LNCAP (cell line): ENCODE data around the gene ARHGEF11.

Experiments used
- TF ChIP-seq, protein P1 (sequence below): fragments of 450-650 bp; IDR thresholded peaks from 2 replicates; pipeline ENCODE4 v1.5.1; 2017; ENCODE audit warnings: mild to moderate bottlenecking

Gene ARHGEF11, protein sequence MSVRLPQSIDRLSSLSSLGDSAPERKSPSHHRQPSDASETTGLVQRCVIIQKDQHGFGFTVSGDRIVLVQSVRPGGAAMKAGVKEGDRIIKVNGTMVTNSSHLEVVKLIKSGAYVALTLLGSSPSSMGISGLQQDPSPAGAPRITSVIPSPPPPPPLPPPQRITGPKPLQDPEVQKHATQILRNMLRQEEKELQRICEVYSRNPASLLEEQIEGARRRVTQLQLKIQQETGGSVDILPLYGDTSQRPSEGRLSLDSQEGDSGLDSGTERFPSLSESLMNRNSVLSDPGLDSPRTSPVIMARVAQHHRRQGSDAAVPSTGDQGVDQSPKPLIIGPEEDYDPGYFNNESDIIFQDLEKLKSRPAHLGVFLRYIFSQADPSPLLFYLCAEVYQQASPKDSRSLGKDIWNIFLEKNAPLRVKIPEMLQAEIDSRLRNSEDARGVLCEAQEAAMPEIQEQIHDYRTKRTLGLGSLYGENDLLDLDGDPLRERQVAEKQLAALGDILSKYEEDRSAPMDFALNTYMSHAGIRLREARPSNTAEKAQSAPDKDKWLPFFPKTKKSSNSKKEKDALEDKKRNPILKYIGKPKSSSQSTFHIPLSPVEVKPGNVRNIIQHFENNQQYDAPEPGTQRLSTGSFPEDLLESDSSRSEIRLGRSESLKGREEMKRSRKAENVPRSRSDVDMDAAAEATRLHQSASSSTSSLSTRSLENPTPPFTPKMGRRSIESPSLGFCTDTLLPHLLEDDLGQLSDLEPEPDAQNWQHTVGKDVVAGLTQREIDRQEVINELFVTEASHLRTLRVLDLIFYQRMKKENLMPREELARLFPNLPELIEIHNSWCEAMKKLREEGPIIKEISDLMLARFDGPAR (N-terminal part only)

DNA sequence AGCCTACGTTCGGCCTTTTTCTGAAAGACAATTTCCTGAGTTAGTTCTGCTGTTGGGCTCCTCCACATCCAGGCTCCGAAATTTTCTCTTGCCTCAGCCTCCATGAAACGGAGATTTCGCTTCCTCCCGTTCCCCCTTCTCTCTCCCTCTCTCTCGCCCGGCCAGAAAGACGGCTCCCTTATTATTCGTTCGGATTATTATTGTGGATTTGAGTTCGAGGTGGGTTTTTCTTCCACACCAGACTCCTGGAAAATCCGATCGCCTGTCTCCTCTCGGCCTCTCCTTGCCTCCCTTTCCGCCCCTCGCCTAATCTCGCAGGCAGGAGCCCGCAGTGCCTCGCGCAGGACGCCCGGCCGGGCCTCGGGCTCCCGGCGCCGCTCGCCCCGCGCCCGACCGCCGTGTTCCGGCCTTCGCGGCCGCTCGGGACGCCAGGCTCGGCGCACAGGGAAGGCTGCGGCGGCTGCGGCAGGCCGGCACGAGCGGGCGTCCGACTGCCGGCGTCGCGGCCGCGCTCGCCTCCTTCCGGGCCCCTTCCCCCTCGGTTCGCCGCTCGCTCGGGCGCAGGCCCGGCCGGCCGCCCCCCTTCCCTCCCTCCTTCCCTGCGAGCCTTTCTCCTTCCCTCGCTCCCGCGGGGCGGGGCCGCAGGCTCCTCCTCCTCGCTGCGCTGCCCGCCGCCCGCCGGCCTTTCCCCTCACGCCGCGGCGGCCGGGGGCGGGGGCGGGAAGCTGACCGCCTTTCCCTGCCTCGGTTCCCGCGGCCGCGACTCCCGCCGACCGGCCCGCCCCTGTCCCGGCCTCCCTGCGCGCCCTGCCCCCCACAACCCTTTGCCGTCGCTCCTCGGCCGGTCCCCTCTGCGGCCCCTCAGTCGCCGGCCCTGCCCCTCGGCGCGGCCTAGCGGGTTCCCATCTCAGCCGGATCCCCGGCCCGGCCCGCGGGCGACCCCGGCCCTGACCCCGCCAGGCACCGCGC, at the start of gene ARHGEF11:
Gene ARHGEF11 (minus strand): TSS at position 493 of the 969 bp plus-strand sequence. CDS start 1,412 bp downstream, outside the sequence.
- TF ChIP-seq, protein P1, sequence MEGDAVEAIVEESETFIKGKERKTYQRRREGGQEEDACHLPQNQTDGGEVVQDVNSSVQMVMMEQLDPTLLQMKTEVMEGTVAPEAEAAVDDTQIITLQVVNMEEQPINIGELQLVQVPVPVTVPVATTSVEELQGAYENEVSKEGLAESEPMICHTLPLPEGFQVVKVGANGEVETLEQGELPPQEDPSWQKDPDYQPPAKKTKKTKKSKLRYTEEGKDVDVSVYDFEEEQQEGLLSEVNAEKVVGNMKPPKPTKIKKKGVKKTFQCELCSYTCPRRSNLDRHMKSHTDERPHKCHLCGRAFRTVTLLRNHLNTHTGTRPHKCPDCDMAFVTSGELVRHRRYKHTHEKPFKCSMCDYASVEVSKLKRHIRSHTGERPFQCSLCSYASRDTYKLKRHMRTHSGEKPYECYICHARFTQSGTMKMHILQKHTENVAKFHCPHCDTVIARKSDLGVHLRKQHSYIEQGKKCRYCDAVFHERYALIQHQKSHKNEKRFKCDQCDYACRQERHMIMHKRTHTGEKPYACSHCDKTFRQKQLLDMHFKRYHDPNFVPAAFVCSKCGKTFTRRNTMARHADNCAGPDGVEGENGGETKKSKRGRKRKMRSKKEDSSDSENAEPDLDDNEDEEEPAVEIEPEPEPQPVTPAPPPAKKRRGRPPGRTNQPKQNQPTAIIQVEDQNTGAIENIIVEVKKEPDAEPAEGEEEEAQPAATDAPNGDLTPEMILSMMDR = no peak

DNA sequence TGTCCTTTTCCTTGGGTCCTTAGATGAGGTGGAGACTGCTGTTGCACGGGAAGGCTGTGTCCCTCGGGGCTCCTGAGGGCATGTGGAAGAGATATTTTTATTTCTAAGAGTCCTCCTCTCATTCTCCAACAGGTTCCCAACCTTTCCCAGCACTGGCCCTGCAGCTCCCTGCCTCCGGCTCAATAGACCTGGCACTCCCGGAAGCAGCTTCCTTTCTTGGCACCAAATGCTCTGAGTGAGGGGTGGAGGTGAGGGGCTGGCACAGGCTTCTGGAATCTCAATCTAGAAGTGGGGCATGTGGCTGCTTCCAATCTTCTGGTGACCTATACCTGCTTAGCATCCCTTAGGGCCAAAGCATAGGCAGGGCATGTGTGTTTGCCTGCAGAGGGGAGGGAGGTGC, 49.5 kb upstream of the ARHGEF11 start:
- TF ChIP-seq, protein P1 = no peak

DNA sequence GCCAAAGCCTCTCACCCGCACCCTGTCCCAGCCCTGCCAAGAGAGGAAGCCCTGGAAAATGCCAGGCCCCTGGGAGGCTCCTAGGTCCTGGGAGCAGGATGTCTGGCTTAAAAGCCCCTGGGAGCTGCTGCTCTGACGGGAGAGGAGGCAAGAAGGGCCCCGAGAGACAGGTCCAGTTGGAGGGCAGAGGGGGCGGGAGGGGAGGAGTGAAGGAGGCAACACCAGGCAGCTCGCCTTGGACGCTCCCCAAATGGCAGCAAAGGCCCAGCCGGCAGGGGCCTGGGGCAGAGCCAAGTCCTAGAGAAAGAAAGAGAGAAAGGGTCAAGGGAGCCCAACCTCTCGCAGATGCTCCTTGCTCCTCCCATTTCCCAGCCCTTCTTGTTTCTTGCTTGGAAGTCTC, 47.3 kb upstream of the ARHGEF11 start:
- TF ChIP-seq, protein P1 = no peak

DNA sequence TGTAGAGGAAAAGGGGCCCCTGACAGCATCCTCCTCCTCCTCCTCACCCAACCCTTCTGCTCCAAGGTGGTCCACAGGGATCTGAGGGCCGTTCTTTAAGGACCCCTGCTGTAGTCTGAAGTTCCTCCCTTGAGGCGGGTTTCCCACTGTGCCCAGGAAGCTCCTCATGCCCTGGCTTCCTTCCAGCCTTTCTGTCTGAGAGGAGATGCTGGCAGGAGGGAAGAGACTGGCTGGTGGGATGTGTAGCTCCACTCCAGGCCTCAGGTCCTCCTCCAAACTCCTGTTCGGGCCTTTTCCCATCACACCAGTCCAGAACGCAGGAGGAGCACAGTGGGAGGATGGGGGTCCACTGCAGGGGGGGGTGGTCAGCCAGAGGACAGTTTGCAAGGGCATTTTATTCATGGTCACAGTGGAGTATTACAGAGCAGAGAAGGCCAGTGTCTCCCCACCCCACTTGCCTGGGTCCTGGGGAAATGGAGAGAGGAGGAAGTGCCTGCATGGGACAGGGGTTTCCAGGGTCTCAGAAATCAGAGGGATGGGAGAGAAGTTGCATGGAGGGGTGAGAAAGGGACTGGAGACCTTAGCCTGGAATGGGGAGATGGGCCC, 46.2 kb upstream of the ARHGEF11 start:
- TF ChIP-seq, protein P1 = no peak

DNA sequence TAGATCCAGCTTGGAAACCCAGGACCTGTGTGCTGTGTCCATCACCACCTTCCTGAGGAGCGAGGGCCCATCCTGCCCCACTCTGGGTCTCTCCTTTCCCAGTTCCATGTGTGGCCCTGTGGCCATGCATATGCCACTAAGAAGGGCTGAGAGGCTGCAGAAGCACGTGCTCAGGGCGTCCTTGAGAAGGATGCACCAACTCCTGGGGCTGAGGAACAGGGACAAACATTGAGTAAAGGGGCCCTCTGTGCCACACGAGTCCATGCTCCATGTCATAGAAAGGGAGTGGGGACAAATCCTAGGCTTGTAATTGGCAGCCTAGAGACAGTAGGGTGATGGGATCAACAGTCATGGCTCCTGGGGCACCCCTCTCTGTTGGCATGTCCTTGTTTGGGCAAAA, 45.6 kb upstream of the ARHGEF11 start:
- TF ChIP-seq, protein P1 = no peak

DNA sequence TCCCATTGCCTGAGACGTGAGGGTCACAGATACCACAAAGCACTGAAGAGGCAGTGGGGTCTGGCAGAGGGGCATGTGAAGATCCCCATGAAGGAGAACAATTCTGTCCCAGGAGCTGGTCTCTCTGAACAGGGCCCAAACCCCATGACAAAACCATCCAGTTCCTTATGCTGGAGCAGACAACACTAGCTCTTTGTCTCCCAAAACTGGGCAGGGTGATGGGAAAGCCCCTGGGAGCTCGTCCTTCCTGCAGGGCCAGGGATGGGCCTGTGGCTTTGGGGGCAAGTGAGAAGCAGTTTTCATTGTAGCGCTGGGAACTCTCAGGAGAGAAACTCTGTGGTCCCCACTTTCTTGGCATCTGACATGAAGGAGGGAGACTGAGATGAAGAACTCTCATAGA, 45.2 kb upstream of the ARHGEF11 start:
- TF ChIP-seq, protein P1 = no peak
